Measurements from ENCODE around the gene NUMA1.
A peak's percentile ranks its signal among the peaks of the same experiment; 100 is the strongest.

The NUMA1 gene, protein sequence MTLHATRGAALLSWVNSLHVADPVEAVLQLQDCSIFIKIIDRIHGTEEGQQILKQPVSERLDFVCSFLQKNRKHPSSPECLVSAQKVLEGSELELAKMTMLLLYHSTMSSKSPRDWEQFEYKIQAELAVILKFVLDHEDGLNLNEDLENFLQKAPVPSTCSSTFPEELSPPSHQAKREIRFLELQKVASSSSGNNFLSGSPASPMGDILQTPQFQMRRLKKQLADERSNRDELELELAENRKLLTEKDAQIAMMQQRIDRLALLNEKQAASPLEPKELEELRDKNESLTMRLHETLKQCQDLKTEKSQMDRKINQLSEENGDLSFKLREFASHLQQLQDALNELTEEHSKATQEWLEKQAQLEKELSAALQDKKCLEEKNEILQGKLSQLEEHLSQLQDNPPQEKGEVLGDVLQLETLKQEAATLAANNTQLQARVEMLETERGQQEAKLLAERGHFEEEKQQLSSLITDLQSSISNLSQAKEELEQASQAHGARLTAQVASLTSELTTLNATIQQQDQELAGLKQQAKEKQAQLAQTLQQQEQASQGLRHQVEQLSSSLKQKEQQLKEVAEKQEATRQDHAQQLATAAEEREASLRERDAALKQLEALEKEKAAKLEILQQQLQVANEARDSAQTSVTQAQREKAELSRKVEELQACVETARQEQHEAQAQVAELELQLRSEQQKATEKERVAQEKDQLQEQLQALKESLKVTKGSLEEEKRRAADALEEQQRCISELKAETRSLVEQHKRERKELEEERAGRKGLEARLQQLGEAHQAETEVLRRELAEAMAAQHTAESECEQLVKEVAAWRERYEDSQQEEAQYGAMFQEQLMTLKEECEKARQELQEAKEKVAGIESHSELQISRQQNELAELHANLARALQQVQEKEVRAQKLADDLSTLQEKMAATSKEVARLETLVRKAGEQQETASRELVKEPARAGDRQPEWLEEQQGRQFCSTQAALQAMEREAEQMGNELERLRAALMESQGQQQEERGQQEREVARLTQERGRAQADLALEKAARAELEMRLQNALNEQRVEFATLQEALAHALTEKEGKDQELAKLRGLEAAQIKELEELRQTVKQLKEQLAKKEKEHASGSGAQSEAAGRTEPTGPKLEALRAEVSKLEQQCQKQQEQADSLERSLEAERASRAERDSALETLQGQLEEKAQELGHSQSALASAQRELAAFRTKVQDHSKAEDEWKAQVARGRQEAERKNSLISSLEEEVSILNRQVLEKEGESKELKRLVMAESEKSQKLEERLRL (N-terminal part only)

DNA sequence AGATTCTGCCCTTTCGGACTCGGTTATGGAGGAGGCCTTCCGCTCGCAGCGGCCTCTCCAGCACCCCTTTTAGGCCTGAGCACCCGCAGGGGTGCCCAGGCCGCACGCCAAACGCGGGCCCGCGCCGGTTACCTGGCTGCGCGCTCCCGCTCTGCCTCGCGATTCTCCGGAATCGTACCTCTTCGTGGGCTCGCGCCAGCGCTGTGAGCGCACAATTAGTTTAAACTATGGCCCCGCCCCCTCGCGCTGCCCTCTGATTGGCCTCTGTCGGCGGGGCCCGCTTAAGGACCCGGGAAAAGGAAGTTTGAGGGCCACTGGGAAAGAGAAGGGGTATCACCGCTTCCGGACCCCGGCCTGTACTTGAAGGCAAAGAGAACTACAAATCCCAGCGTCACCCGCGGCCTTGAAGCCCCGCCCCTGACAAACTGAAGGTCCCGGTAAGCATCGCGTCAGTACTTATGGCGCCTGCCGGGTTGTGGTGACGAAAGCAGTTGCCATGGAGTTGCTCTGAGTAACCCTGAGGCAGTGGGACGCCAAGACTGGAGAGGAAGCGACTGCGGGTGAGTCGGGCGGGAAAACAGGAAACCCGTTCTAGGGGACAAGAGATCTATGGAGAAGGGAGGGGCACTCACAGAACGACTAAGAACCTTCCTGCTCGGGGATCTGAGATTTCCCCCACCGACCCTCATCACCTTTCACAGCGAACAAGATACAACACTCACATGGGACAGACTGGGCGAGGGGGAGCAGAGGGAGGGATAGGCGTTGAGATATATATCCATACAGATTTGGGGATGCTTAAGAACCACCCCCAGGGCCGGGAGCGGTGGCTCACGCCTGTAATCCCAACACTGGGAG, at the start of gene NUMA1, which contains the start of gene LRRC51:
TSS of gene NUMA1 (minus strand) at position 217 of the 858 bp plus-strand sequence. CDS start 44,599 bp downstream, outside the sequence.
TSS of gene LRRC51 (plus strand) at position 525 of the 858 bp plus-strand sequence. CDS start 8,234 bp downstream, outside the sequence.
- DNase-seq (ENCODE audit: low spot score), result peak; percentile 71

DNA sequence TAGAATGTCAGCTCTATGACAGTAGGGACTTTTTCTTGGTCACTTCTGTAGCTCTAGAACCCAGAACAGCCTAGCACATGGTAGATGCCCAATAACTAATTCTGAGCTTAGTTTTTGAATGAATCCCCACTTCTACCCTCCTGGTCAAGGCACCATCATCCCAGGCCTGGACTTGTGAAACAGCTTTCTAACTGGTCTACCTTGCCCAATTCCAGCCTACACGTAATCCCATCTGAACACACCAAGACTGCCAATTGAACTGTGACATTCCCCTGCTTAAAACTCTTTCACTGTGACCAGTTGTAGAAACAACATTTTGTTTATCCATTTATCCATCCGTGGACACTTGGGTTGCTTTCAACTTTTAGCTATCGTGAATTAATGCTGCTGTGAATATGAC, 49.0 kb upstream of the NUMA1 start:
- no peak for DNase-seq (ENCODE audit: low spot score)

DNA sequence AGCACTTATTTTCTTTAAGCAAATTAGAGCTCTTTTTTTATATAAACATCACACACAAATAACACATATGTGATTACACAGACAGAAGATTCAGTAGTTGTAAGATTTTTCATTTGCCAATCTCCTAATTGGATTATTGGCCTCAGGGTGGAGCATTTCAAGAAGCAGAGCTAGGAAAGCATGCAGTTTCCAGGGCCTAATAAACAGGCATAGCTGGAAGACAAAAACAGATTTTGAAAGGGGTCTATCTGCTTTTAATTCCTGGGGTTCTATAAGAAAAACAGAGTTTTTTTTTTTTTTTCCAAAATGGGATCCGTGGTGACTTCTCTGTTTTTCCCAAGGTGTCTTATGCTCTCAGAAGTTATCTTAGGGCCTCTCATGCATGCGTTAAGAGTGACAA, 47.6 kb upstream of the NUMA1 start:
- DNase-seq (ENCODE audit: low spot score), result no peak

DNA sequence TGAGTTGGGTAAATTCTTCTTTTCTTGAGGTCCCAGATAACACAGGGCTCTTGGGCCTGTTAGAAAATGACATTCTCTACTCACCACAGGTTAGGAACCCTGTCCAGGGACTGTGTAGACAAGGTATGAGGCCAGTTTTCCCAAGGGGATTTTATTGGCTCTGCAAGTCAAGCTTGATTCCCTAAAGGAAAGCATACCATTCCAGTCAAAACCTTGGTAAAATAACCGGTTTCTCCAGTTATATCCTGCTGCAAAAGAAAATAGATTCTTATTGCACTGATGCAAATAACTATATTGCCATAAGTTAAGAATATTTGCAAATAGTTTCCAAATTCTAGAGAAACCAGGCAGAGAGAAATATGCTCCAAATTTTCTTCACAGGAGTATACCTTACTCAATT, 45.6 kb upstream of the NUMA1 start:
- no peak for DNase-seq (ENCODE audit: low spot score)

DNA sequence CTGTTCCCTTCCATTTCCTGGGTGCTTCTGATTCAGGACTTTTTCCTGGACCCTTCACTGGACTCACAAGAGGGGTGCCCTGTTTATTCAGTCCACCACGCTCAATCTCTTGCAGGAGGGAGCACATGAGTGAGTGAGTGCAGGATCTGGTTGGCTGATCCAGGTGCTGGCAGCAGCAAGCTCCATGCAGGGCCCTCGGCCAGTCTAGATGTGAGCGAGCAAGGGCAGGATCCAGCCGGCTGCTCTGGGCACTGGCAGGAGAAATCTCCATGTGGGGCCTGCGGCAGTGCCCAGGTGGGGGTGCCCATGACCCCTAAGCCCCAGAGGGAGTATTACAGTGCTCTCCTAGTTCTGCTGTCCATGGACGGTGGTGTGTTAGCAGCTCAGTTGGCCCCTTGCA, 43.7 kb upstream of the NUMA1 start:
- DNase-seq (ENCODE audit: low spot score), result no peak

DNA sequence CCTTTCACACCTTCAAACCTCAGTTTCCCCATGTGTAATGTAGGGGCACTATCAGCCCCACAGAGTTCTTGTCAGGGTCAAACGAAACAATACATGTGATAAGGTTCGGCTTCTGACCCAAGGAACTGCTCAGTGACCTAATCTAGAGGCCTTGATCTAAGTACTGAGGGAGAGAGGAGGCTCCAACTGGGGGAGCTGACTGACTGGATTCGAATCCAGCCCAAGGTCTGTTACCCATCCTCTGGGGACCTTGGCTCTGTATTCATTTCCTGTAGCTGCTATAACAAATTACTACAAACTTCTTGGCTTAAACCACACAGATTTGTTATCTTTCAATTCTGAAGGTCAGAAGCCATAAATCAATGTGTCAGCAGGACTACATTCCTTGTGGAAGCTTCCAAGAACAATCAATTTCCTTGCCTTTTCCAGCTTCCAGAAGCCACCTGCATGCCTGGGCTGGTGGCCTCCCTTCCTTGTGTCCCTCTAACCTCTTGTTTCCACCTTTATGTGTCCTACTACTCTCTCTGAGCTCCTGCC, 42.8 kb upstream of the NUMA1 start:
- DNase-seq (ENCODE audit: low spot score), result no peak

DNA sequence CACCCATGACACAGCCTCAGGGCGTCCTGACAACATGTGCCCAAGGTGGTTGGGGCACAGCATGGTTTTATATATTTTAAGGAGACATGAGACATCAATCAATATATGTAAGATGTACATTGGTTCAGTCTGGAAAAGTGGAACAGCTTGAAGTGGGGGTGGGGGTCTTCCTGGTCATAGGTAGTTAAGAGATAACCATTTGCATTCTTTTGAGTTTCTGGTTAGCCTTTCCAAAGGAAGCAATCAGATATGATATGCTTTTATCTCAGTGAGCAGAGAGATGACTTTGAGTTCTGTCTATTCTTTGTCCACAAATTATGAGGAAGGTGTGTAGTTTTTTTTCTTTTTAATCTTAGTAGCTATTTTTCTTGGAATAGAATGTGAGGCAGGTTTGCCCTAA, 42.3 kb upstream of the NUMA1 start:
- DNase-seq (ENCODE audit: low spot score), result no peak

DNA sequence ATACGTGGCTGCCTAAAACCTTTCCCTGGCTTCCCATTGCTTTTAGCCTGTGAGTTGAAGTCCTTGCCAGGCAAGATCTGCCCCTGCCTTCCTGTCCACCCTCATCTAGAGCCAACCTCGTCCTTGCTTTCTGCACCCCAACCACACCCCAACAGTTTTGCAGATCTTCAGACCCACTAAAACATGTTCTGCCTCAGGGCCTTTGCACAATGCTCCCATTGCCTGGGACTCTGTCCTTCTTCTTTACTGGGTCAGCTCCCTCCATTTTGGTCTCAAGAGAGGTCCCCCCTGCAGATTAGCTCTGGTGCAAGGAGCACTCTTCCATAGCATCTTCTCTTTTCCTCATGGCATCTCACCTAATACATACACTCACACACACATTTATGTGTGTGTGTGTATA, 40.6 kb upstream of the NUMA1 start:
- DNase-seq (ENCODE audit: low spot score), result no peak

DNA sequence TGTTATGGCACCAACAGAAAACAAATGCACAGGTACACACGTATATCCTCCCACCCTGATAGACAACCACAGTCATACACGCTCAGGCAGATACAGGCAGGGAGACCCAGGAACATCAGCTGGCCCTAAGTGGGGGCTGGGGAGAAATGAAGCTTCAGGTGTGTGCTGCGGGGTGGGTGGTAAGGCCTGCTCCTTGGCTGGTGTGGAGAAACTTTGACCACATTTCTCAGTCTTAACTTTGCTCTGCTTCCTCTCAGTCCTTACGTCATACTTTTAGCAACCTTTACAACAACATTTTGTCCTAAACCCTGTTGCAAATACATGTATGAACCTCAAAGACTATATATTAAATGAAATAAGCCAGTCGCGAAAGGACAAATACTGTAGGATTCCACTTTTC, 38.9 kb upstream of the NUMA1 start:
- no peak for DNase-seq (ENCODE audit: low spot score)

DNA sequence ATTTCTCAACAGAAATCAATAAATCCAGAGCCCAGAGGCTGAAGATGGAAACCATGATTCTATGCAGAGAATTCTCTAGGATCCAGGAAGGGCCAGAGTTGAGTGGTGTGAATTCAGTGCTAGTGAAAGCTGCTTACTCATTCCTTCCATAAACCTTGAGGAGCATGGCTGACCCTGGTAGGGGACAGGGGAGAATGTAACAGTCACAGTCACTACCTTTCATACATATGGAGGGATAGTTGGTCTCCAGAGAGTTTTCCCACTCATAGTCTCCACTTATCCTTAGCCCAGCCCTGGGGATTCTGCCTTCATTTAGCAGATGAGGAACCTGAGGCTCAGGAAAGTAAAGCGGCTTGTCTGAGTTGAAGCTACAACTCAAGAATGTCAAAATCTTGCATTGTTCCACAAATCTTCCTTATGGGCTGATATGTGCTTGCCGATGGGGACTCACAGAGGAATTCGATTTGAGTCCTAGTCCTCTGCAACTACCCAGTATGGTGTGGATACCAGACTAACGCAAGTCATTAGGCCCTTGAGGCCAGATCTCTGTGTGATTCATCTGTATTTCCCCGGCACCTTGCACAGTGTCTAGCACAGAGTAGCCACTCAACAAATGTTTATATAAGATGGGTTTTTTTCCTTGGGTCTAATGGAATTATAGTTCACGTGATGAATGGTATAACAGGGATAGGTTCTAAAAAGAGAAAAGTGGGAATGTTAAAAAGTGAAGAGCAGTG, 35.8 kb upstream of the NUMA1 start:
- DNase-seq (ENCODE audit: low spot score), result no peak

DNA sequence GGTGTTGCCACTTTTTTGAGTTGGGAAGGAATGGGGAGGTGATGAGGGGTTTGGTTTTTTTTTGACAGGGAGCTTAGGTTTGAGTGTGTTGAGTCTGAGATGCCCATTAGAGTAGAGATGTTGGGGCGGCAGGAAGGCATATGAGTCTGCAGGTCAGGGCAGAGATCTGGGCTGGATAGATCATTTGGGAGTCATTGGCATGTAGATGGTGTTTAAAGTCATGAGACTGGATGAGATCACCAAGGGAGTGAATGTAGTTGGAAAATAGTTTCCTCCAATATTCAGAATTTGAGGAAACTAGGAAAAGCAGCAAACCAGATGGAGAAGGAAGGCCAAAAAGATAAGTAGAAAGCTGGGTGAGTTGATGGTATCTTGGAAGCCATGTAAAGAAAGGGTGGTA, 34.2 kb upstream of the NUMA1 start:
- DNase-seq (ENCODE audit: low spot score), result no peak

DNA sequence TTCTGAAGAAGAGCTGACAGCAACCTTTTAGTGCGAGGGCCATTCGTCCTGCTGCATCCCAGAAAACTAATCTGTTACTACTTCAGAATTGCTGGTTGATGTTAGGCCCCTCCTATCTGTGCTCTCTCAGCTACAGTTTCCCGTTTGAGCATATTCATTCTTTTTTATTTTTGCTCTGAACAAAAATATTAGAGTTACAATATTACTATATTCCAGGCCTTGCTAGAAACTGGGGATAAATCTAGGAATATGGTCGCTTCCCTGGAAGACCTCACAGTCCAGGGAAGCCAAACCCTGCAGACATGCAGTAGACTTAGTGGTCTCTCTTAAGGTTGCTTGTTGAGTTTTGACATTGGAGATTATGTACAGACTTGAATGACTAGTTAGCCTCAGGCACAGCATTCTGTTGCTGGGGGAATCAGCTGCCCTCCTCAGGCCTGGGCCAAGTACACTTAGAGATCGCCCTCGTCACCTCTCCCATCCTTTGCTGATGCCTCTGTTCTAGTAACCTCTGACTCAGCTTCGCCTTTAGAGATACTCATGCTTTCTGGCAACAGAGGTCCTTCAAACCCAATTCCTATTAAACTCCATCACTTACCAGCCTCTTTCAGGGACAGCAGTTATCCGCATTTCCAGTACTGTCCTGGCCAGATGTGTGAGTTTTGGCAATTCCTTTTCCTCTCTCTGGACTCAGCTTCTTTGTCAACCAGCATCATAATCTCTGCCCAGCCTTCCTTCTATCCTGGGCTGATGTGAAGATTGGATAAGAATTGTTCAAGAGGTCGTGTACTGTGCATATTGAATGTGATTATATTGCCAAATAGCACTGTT, 32.9 kb upstream of the NUMA1 start:
- DNase-seq (ENCODE audit: low spot score), result no peak

DNA sequence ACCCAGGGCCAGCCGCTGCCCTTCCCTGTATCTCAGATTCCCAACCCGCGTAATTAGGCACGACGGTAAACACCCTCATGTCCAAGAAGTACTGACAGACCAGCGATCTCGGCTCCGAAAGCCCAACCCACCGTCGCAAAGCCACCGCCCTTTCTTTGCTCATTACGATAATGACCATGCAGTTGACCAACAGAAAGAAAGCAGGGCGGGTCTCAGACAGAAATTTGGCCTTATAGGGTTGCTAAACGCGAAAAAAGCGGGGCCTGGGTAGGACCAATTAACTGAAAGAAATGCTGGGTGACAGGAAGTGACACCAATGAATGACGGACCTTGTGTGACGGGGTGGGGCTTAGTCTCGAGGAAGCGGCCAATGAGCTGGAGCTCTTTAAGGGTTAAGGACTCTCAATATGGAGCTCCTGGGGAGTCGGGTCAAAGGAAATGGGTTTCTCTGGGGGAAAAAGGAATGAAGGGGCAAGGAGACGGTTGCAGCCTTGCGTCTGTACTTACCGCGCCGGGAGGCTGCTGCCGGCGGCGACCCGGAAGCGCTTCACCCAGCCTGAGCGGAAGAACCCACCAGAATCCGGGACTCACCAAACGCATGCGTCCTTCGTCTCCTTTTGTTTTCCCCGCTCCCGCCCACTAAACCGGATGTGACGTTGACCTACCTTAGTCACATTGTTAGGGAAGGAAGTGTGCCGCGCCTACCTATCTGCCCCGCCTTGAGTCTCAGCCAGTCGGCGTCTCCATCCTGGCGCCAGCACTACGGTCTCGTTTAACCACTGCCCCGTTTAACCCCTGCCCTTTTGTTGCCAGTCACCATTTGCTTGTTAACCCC, 32.0 kb upstream of the NUMA1 start, which contains the start of gene ANAPC15:
TSS of gene ANAPC15 (minus strand) at position 553 of the 835 bp plus-strand sequence. CDS start 1,419 bp downstream, outside the sequence.
- DNase-seq (ENCODE audit: low spot score), result peak; percentile 72

DNA sequence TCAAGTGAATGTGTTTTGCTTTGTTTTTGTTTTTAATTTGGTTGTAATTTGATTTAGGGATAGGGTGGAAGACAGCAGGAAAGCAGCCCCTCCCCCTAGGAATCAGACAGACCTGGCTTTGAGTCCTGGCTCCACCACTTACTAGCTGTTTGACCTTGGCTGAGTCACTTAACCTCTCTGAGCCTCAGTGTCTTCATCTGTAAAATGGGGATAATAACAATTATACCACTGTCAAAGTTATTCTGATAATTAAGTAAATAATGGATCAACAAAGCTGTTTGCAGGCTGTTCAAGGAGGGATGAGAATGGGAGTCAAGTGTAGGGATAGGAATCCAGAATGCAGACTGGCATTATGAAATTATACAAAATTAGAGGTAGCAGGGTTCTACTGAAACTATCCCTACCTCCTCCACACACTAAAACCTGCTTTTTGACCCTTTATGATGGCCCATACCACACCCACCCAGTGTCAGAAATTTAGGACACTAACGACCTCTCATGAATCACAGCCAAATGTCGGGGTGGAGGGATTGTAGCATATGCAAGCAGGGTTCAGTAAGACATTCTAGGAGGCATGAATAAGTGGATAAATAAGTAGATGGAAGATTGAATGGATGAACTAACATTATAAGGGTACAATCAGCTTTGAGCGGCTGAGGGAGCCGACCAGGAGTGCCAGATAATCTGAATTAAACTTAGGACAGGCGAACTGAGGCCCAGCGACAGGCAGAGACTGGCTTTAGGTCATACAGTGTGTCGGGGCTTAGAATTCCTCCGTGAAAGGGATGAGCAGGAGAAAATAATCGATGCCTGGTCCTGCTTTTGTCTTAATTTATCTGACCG, 31.2 kb upstream of the NUMA1 start:
- no peak for DNase-seq (ENCODE audit: low spot score)

DNA sequence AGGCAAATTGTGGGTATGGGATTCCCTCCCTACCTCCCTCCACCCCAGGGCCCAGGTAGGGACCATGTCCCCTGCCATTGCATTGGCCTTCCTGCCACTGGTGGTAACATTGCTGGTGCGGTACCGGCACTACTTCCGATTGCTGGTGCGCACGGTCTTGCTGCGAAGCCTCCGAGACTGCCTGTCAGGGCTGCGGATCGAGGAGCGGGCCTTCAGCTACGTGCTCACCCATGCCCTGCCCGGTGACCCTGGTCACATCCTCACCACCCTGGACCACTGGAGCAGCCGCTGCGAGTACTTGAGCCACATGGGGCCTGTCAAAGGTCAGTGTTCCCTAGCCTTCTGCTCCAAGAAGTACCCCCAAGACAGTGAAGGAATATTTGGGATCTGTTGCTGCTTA, 25.5 kb upstream of the NUMA1 start, which contains the start of gene TOMT:
TSS of gene TOMT (plus strand) at position 37 of the 400 bp plus-strand sequence. CDS start at position 65, 28 bp downstream.
- DNase-seq (ENCODE audit: low spot score), result no peak

DNA sequence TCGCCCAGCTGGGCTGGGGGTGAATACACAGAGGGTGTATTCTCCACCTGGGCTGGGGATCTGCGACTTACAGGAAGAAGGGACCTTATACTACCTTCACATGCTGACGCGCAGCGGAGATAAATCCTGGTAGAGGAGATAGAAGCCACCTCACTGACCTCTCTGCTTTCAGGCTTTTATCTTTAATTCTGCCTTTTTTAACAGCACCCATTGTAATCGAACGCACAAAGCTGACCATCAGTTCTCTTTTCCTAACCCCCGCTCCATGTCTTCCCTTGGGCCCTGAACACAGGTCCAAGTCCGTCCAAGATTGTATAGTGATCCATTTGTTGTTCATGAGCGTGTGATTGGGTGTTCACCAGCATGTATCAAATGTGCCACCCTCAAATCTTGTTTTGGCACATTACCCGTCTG, 23.4 kb upstream of the NUMA1 start:
- DNase-seq (ENCODE audit: low spot score), result no peak
